A549 (cell line): ENCODE data around the gene FCAMR.

Source experiments
- CEBPB ChIP-seq, 2 experiments: fragments of >200 bp in 1 of 2; sonication (Bioruptor Twin) in 1 of 2; formaldehyde crosslinking in 1 of 2; IDR thresholded peaks; 2 replicates each; pipeline ENCODE4 v1.6.1; 2012 to 2016
- CTCF ChIP-seq: fragments of >200 bp; sonication (Bioruptor Twin); formaldehyde crosslinking; IDR thresholded peaks from 3 replicates; pipeline ENCODE4 v1.5.1; 2016

GRCh38 chr1:206992790-206993189 lies 22.5 kb upstream of the FCAMR start:
- TF ChIP-seq CTCF (no peak), CEBPB (IDR thresholded peaks at IDR 0.05) (no peak)
